CD4-positive, alpha-beta T cell treated with Interleukin-15 for 1 hour (primary cell): ENCODE results near the gene ROPN1B.
A peak's percentile ranks its signal among the peaks of the same experiment; 100 is the strongest.
"Not testable (repeated sequence)": the region's sequence is repeated elsewhere in the genome, so short reads cannot be mapped to it uniquely, and the experiment has no call there.

ENCODE experiments used
- DNase-seq: peaks from one replicate; pipeline ENCODE4 v3.0.0-alpha.2; 2020

ROPN1B gene

GRCh38 chr3:125958511-125959316 lies 10.3 kb upstream of the ROPN1B start:
- no peak for DNase-seq

DNA sequence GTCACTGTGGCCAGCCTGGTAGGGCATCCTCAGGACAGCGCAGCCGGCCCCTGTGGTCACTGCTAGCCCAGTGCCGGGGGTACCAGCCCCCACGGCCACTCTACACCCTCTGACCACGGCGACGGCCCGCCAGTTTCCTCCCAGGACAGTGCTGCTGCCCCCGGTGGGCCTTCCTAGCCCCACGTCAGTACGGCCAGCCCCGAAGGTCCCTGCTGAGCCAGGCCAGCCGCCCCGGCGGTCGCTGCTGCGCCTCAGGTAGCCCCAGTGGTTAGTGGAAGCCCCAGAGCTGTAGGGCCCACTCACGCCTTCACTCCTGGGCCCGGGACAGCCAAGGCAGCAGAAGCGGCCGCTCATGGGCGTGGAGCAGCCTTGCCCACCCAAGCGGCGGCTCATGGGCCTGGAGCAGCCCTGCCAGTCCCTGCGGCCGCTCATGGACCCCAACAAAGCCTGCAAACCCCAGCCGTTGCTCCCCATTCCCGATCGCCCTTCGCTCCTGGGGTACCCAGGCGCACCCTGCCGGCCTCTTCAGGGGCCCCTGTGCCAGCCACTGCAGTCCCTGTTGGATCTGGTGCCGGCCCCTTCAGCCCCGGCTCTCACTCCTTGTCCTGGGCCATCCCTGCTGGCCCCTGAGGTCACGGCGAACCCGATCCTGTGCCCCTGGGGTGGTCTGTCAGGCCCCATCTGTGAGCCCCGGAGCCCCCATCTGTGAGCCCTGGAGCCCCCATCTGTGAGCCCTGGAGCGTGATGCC lies 9.5 kb upstream of the ROPN1B start:
- DNase-seq: no peak

GRCh38 chr3:125960066-125960424 lies 8.9 kb upstream of the ROPN1B start:
- no peak for DNase-seq

DNA sequence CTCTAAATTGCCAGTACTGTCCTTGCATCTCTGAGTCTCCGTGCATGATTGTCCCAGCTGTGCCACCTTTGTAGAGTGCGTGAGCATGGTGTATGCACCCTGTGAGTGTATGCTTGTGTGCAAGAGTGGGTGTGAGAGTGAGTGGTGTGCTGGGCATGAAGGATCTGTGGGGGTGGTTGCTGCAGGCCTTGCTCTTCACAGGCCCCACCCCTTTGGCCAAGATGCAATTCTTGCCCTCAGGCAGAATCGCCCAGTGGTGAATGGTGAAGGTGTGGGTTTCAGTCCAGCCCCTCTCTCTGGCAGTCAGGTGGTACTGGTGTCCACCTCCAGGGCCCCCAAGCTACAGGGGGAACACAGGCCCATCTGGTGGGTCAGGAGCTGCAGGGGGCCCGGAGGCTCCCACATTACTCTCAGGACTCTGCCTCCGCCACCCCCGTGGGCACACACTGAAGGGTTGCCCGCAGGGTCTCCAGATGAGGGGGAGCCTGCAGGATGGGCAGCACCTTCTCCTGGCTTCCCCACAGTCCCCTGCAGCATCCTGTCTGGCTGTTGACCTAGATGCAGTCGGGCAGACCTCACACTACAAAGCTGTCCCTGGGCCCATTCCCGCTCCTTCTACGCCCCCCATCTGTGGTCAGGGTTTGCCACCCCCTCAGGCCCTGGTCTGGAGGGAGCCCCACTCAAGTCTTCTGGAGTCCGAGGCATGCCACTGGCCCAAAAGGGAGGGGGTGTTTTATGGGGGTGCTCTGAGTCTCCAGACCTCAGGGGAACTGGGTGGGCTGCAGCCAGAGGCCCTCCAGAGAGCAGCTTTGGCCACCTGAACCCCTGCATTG lies 8.3 kb upstream of the ROPN1B start:
- DNase-seq: no peak

GRCh38 chr3:125961289-125961589 lies 7.7 kb upstream of the ROPN1B start:
- DNase-seq: no peak

DNA sequence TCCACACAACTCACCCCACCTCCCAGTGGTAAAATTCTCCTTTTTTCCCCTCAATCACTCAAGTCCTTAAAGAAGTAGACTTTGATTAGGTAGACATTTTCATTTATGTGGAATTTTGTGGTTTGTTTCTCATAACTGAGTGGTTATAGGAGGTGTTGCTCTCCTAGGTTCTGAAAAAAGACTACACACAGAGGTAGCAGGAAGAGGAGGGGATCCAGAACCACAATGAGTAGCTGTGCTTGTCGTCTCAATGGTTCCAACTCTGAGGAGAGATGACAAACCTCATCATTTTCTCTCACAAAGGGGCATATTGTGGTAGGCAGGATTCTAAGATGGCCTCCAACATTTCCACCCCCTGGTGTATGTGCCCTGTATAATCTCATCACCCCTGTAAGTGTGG lies 5.1 kb upstream of the ROPN1B start:
- not testable (repeated sequence) for DNase-seq

DNA sequence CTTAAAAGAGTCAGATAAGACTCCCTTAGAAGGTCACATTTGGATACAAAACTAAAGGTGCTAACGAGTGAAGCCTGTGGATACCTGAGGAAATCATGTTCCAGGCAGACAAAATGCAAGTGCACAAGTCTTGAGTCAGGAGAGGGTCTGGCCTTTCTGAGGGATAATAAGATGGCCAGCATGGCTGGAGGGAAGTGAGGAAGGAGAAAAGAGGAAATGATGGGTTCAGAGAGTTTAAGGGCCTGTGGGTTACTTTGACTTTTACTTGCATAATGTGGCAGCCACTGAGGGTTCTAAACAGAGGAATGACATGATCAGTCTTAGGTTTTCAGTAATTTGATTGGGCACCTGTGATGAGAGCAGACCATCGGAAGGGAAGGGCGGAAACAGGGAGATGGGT lies 3.5 kb upstream of the ROPN1B start:
- DNase-seq: no peak

GRCh38 chr3:125967156-125967555 lies 1.8 kb upstream of the ROPN1B start:
- no peak for DNase-seq

- DNase-seq: not testable (repeated sequence)
Observed at GRCh38 chr3:125968121-125968520, 857 bp upstream of the ROPN1B start.

GRCh38 chr3:125971997-125972944 lies 3.3 kb downstream of the ROPN1B start:
- DNase-seq: peak; percentile 31

DNA sequence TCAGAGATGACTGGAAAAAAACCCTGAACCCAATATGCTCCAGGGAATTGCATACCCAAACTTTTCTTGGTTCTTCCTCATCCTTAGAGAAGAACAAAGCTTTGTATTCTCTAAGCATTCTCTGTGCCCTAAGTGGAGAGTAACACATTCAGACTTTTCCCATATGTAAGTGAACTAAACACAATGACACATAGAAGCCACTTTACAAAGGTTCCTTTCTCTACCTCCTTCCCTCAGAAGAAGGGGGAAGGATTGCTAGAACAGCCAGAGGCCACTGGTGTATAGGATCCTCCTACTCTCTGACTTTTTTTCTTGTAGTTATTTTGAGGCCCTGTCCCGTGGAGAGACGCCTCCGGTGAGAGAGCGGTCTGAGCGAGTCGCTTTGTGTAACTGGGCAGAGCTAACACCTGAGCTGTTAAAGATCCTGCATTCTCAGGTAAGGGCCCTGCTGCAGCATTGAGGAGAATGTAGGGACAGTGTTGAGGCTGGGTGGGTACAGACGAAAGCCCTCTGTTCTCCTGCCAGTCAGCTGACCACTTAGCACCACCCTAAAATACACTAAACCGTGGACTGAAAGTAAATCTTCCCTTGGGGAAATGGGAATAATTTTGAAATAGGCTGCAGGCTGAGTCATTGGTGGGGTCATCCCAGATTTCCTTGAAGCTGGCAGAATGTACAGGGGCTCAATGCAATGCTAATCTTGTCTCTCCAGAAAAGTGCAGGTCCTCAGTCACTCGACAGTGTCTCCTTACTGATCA lies 6.4 kb downstream of the ROPN1B start:
- not testable (repeated sequence) for DNase-seq

GRCh38 chr3:125976003-125976390 lies 7.0 kb downstream of the ROPN1B start:
- not testable (repeated sequence) for DNase-seq

- not testable (repeated sequence) for DNase-seq
Observed at GRCh38 chr3:125977104-125977503, 8.1 kb downstream of the ROPN1B start.

DNA sequence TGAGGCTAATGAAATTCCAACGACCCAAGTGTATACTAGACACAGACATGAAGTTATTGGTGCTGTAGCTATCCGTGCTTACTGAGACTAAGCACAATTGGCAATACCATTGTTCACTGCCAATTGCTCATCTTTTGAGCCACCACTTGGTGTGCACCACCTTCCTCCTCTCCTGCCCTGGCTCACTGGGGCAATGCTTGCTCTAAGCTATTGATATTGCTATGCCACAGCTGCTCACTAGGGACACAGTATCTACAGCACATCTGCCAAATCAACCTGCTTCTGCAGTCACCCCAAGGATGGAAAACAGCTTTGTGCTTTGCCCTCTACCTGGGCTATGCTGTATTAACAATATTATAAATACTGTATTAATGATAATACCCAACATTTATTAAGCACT lies 16.0 kb downstream of the ROPN1B start:
- not testable (repeated sequence) for DNase-seq

DNA sequence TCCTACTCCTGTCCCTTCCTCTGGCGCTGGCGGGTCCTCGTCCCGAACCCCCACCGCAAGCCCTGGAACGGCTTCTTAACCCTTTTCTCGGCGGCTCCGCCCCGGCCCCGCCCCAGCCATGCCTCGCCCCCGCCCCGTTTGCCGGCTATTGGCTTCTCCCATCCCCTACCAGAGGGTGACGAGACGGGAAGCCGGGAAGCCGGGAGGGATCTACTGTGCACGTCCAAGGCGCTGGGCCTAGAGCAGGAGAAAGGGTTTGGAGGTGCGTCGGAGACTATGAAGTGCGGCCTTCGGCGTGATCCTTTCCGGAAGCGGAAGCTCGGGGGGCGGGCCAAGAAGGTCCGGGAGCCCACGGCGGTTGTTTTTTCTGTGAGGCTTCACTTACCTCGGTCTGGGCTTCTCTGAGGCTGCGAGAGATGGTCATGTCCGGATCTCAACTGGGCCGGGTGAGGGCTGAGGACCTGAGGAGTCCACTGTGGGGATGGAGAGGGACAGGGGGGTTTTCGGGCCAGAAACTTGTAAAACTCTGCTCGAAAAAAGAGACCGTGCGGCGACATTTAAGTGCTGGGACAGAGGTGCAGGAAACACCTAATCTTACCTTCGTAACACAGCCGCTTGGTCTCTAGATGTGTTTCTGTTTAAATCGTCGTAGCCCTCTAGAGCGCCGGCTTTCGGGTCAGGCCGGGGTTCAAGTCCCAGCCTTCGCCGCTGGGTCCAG lies 21.4 kb downstream of the ROPN1B start:
- DNase-seq: peak; percentile 71

DNA sequence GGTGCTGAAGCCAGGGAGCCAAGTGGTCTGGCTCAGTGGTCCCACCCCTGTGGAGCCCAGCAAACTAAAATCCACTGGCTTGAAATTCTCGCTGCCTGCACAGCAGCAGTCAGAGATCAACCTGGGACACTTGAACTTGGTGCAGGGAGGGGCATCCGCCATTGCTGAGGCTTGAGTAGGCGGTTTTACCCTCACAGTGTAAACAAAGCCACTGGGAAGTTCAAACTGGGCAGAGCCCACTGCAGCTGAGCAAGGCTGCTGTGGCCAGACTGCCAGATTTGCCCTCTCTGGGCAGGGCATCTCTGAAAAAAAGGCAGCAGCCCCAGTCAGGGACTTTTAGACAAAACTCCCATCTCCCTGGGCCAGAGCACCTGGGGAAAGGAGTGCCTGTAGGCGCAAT lies 27.8 kb downstream of the ROPN1B start:
- not testable (repeated sequence) for DNase-seq

- no peak for DNase-seq
Observed at GRCh38 chr3:126002189-126002588, 33.2 kb downstream of the ROPN1B start.

DNA sequence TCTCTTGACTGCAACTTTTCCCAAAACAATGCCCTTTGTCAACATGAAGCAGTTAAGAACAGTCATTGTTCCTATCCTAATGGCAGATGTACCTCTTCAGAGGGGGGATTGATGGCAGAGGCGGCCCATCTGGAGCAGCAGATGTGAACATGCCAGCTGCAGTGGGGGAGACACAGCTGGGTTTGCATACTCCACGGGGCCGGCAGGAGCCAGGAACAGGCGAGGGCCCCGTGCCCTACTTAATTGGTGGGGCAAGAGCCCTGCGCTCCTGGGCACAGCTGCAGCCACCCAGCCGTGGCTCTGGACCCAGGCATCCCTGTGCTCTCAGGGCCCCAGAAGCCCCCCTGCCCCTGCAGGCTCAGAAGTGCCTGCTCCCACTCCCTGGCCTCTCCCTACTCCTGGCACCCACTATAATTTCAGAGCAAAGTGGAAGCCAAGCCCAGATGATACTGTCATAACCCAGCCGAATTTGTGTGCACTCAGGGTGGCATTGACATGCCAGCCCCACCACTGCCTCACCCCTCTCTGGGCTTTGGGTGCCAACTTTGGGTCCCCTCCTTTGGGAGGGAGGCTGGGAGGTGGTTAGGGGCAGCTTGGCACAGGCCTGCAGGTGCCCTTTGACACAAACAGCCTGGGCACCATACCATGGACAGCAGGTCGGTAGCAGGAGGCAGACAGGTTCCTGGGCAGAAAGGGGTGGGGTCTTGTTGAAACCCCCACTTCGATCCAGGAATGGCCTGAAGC lies 34.6 kb downstream of the ROPN1B start:
- DNase-seq: no peak

GRCh38 chr3:126004217-126004616 lies 35.2 kb downstream of the ROPN1B start:
- DNase-seq: no peak

- DNase-seq: no peak
Observed at GRCh38 chr3:126004692-126005091, 35.7 kb downstream of the ROPN1B start.
